ENCODE data around the gene TPPP2.

Gene TPPP2

GRCh38 chr14:21081521-21082142, 51.6 kb downstream of the TPPP2 start:
- DNase-seq, result no peak

All from SHP77 (cell line).